Skeletal muscle satellite cell (primary cell): Measurements from ENCODE around the gene TMEM214. TPM values are rescaled to one million over a fixed set of nuclear protein-coding genes. Genes with fewer than 3 reads are reported as not detected.
A peak's percentile ranks its signal among the peaks of the same experiment; 100 is the strongest.

Source experiments
- H3K27me3 ChIP-seq: 2 replicates; pipeline ENCODE4 v1.7.0; 2013; ENCODE audit warnings: low read length; ENCODE audit not compliant: control insufficient read depth, insufficient read depth
- H3K36me3 ChIP-seq: 2 replicates; pipeline ENCODE4 v1.7.0; 2013; ENCODE audit warnings: mild to moderate bottlenecking, control low read depth, low read length; ENCODE audit not compliant: insufficient read depth
- H3K4me1 ChIP-seq: 2 replicates; pipeline ENCODE4 v1.7.0; 2013; ENCODE audit warnings: low read length; ENCODE audit not compliant: control insufficient read depth, insufficient read depth
- H3K4me2 ChIP-seq: 2 replicates; pipeline ENCODE4 v1.7.0; 2013; ENCODE audit warnings: mild to moderate bottlenecking, low read length
- H3K4me3 ChIP-seq: 2 replicates; pipeline ENCODE4 v1.7.0; 2013; ENCODE audit warnings: low read length
- H3K9ac ChIP-seq: 2 replicates; pipeline ENCODE4 v1.7.0; 2013; ENCODE audit warnings: mild to moderate bottlenecking, low read depth, low read length, moderate library complexity
- H3K9me3 ChIP-seq: replicated peaks from 2 replicates; pipeline ENCODE4 v1.7.0; 2013; ENCODE audit warnings: mild to moderate bottlenecking, control low read depth, low read length
- total RNA-seq: library from RNA; depleted of rRNA; stranded (reverse); fragments of >200 nt; gene quantifications from 2 replicates; pipeline ENCODE4 v1.2.3, GENCODE V29; 2012; rRNA removed

TMEM214 gene, protein sequence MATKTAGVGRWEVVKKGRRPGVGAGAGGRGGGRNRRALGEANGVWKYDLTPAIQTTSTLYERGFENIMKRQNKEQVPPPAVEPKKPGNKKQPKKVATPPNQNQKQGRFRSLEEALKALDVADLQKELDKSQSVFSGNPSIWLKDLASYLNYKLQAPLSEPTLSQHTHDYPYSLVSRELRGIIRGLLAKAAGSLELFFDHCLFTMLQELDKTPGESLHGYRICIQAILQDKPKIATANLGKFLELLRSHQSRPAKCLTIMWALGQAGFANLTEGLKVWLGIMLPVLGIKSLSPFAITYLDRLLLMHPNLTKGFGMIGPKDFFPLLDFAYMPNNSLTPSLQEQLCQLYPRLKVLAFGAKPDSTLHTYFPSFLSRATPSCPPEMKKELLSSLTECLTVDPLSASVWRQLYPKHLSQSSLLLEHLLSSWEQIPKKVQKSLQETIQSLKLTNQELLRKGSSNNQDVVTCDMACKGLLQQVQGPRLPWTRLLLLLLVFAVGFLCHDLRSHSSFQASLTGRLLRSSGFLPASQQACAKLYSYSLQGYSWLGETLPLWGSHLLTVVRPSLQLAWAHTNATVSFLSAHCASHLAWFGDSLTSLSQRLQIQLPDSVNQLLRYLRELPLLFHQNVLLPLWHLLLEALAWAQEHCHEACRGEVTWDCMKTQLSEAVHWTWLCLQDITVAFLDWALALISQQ
- total RNA-seq = 36.0 and 55.5 TPM in 2 replicates

DNA sequence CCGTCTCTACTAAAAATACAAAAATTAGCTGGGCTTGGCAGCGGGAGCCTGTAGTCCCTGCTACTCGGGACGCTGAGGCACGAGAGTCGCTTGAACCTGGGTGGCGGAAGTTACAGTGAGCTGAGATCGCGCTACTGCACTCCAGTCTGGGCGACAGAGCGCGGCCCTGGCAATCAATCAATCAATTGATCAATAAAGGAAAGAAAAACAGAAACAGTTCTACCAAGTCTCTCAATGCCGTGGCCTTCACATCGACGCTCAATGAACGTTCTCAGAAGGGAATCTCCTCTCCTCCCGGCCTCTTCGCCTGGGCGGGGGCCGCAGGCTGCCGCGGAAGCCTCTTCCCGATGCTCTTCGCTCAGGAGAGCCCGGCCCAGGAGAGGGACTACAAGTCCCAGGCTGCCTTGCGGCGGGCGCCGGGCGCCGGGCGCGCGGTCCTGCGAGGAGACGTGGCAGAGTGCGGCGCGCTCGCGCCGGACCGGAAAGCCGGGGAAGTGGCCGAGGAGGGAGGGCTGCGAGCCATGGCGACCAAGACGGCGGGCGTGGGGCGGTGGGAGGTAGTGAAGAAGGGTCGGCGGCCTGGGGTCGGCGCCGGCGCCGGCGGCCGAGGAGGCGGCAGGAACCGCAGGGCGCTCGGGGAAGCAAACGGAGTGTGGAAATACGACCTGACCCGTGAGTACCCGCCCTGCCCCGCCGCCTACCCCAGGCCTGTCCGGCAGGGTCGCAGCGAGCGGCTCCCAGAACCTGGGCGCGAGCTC, at the start of gene TMEM214:
TSS of gene TMEM214 (plus strand) at position 471 of the 758 bp plus-strand sequence. CDS start at position 522, 51 bp downstream.
- Histone ChIP-seq H3K9ac (peak within 1 kb of the TSS; percentile 99), H3K27me3 (no peaks in the 10 kb centered on the region), H3K9me3 (no peaks in the 10 kb centered on the region), H3K36me3 (peaks cover 41% of the 10 kb centered on the region), H3K4me1 (peaks cover 12% of the 10 kb centered on the region), H3K4me2 (peak within 1 kb of the TSS; percentile 97), H3K4me3 (peak within 1 kb of the TSS; percentile 99)

DNA sequence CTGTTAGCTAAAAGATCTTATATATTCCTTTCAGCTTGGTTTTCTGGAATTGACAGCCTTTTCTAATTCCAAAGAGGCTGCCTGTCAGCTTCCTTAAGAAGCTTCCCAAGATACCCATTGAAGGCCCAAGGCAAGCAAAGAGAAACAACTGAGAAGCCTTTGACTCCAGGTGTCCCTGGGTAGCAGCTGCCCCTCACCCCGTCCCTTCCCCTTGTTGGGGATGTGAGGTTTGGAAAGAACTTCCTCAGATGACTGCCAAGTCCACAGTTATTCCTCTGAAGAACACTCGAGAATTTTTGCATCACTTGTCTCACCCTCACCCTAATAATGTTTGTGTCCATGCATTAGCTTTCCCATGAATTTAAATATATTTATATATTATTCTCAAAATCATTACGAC, 49.0 kb upstream of the TMEM214 start:
- H3K9me3 ChIP-seq = no peaks in the 10 kb centered on the region
- H3K4me3 ChIP-seq = no peak overlapping the region
- H3K9ac ChIP-seq = no peak overlapping the region
- no peaks in the 10 kb centered on the region for H3K36me3 ChIP-seq
- H3K27me3 ChIP-seq = peaks cover 3% of the 10 kb centered on the region
- H3K4me2 ChIP-seq = no peak overlapping the region
- peaks cover 13% of the 10 kb centered on the region for H3K4me1 ChIP-seq

GRCh38 chr2:26985807-26986206, 47.0 kb upstream of the TMEM214 start:
- Histone ChIP-seq H3K4me1 (peaks cover 16% of the 10 kb centered on the region), H3K4me2 (no peak overlapping the region), H3K9me3 (no peaks in the 10 kb centered on the region), H3K9ac (no peak overlapping the region), H3K4me3 (no peak overlapping the region), H3K27me3 (peaks cover 7% of the 10 kb centered on the region), H3K36me3 (no peaks in the 10 kb centered on the region)

- H3K4me2 ChIP-seq = no peak overlapping the region
- no peaks in the 10 kb centered on the region for H3K9me3 ChIP-seq
- H3K27me3 ChIP-seq = peaks cover 7% of the 10 kb centered on the region
- H3K9ac ChIP-seq = no peak overlapping the region
- no peaks in the 10 kb centered on the region for H3K36me3 ChIP-seq
- H3K4me1 ChIP-seq = peaks cover 16% of the 10 kb centered on the region
- H3K4me3 ChIP-seq = no peak overlapping the region
Observed at GRCh38 chr2:26986576-26986975, 46.2 kb upstream of the TMEM214 start.

DNA sequence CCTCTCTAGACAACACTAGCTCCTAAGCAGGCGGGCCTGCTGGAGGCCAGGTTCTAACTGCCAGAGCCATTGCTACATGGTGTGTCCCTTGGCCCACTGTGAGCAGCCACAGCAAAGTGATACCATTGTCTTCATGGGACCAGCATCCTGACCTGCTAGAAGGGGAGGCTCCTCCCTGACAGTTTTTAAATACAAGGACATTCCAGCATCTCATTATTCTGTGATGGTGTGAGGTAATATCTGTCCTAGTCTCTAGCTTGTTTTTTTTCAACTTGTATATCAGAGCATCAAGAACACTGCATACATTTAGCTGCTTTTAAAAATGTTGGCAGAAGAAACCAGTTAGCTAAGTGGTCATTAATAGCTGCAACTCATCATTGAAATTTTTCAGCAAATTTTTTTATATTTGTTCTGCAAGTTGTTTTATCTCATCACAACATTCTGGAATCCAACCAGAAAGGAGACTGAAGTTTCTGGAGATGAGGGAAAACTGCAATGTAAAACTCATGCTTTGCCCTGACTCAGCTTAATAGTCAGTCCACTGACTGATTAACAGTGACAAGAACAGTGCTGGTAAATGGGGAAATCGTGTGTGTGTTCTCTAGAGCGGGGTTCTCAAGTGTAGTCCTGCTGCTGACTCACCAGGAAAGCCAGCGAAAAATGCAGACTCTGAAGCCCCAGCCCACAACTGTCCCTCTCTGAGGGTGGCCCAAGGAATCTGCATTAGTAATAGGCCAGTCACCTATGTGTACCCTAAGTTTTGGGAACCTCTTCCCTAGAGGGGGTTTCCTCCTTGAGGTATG, 44.5 kb upstream of the TMEM214 start:
- H3K4me2 ChIP-seq = no peak overlapping the region
- H3K9ac ChIP-seq = no peak overlapping the region
- no peaks in the 10 kb centered on the region for H3K36me3 ChIP-seq
- peaks cover 6% of the 10 kb centered on the region for H3K27me3 ChIP-seq
- H3K9me3 ChIP-seq = no peaks in the 10 kb centered on the region
- H3K4me1 ChIP-seq = peaks cover 16% of the 10 kb centered on the region
- no peak overlapping the region for H3K4me3 ChIP-seq

DNA sequence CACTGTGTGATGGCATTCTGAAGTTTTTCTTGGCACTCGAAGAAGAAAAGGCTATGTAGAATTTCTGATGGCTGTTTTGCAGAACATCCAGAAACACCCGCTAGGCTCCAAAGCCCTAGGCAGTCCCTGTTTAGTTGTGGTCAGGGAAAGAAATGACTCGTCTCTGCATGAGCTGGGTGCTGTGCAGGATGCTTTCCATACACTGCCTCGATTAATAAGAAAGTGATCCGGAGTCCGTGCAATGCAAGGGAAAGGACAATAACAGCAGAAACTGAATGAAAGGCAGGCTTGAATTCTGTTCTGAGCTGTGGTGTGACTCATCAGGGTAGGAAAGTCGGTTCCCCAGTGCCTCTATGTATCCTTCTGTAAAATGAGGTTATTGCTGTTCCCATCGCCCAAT, 43.6 kb upstream of the TMEM214 start:
- Histone ChIP-seq H3K9me3 (no peaks in the 10 kb centered on the region), H3K9ac (no peak overlapping the region), H3K4me2 (no peak overlapping the region)

DNA sequence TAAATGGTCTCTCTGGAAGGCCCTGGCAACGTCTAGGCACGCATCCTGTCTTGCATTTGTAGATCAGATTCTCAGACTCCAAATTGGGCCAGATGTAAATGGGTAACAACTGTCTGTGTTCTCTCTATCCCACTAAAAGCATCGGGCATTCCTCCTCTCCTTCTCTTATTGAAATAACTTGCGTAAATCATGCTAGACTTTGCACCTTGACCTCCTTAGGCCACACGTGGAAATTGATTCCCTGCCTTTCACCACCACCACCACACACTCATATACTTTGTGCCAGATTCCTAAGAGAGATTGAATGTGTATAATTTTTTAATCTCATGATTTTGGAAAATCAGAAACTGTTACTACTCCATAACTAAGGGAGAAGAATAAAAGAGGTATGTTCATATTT, 41.0 kb upstream of the TMEM214 start:
- H3K36me3 ChIP-seq = no peaks in the 10 kb centered on the region
- peaks cover 16% of the 10 kb centered on the region for H3K4me1 ChIP-seq

More for the DNA sequence above, 43.6 kb upstream of the TMEM214 start:
- no peak overlapping the region for H3K4me3 ChIP-seq
- H3K4me1 ChIP-seq = peaks cover 16% of the 10 kb centered on the region
- no peaks in the 10 kb centered on the region for H3K36me3 ChIP-seq
- peaks cover 4% of the 10 kb centered on the region for H3K27me3 ChIP-seq

DNA sequence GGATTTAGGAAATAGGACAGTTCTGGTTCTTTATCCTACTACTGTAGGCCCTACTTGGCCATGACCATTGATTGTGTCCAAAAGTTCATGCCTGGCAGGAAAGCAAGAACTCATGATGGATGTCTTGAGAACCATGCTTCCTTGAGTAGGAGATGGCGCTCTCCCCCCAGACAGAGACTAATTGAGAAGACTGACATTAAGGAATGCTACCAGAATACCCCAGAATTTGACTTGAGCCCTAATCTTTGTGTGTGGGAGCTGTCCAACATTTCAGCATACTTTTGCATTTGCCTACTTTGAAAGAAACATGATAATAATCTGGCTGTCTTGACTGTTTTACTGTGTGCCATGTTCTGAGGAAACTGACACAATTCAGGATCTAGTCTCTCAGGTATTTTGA, 39.0 kb upstream of the TMEM214 start:
- Histone ChIP-seq H3K4me2 (no peak overlapping the region), H3K9ac (no peak overlapping the region), H3K4me3 (no peak overlapping the region), H3K27me3 (peaks cover 4% of the 10 kb centered on the region), H3K9me3 (no peaks in the 10 kb centered on the region), H3K36me3 (no peaks in the 10 kb centered on the region), H3K4me1 (peaks cover 6% of the 10 kb centered on the region)

More for the DNA sequence above, 41.0 kb upstream of the TMEM214 start:
- H3K9me3 ChIP-seq = no peaks in the 10 kb centered on the region
- H3K27me3 ChIP-seq = peaks cover 4% of the 10 kb centered on the region
- no peak overlapping the region for H3K9ac ChIP-seq
- no peak overlapping the region for H3K4me2 ChIP-seq
- H3K4me3 ChIP-seq = no peak overlapping the region

DNA sequence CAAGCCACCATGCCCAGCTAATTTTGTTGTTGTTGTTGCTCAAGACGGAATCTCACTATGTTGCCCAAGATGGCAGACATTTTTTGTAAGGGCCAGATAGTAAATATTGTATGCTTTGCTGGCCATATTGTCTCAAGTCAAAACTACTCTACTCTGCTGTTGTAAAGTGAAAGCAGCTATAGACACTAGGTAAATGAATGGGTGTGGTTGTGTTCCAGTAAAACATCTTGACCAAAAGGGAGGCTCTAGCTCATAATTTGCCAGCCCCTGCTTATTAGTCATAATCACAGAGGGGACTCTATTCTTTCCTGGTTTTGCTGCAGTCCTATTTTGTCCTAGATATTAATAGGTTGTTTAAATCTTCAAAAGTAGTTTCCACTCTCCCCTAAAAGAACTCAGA, 37.8 kb upstream of the TMEM214 start:
- no peaks in the 10 kb centered on the region for H3K27me3 ChIP-seq

GRCh38 chr2:26997394-26997793, 35.4 kb upstream of the TMEM214 start:
- H3K9me3 ChIP-seq = no peaks in the 10 kb centered on the region
- no peak overlapping the region for H3K4me3 ChIP-seq
- no peak overlapping the region for H3K9ac ChIP-seq

More for the DNA sequence above, 37.8 kb upstream of the TMEM214 start:
- H3K9ac ChIP-seq = no peak overlapping the region
- no peak overlapping the region for H3K4me2 ChIP-seq
- no peaks in the 10 kb centered on the region for H3K4me1 ChIP-seq
- no peaks in the 10 kb centered on the region for H3K36me3 ChIP-seq
- no peak overlapping the region for H3K4me3 ChIP-seq
- no peaks in the 10 kb centered on the region for H3K9me3 ChIP-seq

GRCh38 chr2:26998323-26998722, 34.4 kb upstream of the TMEM214 start:
- no peak overlapping the region for H3K4me2 ChIP-seq
- no peaks in the 10 kb centered on the region for H3K27me3 ChIP-seq
- no peaks in the 10 kb centered on the region for H3K9me3 ChIP-seq
- H3K4me1 ChIP-seq = no peaks in the 10 kb centered on the region
- H3K9ac ChIP-seq = no peak overlapping the region
- no peaks in the 10 kb centered on the region for H3K36me3 ChIP-seq
- no peak overlapping the region for H3K4me3 ChIP-seq

More at GRCh38 chr2:26997394-26997793, 35.4 kb upstream of the TMEM214 start:
- no peaks in the 10 kb centered on the region for H3K36me3 ChIP-seq
- no peaks in the 10 kb centered on the region for H3K4me1 ChIP-seq
- no peaks in the 10 kb centered on the region for H3K27me3 ChIP-seq
- H3K4me2 ChIP-seq = no peak overlapping the region
